ENCODE results near the gene LRP1B.

GRCh38 chr2:141015341-141016047, 1115.3 kb downstream of the LRP1B start:
- no peak for TF ChIP-seq CTCF (conservative IDR thresholded peaks at IDR 0.05; ENCODE audit: low read length)
- no peak for TF ChIP-seq EZH2phosphoT487 (IDR thresholded peaks at IDR 0.05; ENCODE audit: borderline replicate concordance)
